ENCODE measurements around the gene TLK1.
"Not testable (repeated sequence)": the region's sequence is repeated elsewhere in the genome, so short reads cannot be mapped to it uniquely, and the experiment has no call there.

The TLK1 gene

DNA sequence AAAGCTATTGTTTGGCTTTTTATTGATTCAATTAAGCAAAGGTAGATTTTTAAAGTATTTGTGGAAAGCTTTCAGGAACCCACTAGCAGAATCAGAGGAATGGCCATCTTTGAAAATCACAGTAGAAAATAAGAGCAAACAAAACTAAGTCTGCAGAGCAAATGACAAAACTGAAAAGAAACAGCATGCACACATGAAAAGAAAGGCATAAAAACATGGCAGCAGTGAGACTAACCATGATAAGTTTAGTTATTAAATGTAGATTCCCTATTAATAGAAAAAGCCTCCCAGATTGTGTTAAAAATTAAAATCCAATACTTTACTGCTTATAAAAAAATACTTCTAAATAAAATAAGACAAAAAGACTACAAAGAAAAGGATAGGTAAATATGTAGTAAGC lies 9.1 kb upstream of the TLK1 start:
- no peak for FAIRE-seq

DNA sequence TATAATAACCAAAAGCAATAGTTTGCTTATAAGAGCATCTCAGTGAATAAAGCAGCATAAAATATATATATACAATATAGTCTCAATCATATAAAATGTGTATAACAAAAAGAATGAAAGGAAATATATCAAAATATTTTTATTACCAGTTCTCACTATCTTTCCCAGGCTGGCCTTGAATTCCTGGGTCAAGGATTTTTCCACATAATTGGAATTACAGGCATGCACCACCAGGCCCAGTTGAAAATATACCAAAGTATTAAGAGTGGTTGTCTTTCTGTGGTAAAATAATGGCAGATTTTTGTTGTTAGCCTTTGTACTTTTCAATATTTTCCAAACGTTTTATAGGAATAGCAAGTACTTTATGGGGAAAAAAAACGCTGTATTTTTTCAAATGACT lies 8.6 kb upstream of the TLK1 start:
- no peak for DNase-seq (ENCODE audit: low spot score)
- no peak for FAIRE-seq

More for the DNA sequence above, 9.1 kb upstream of the TLK1 start:
- DNase-seq (ENCODE audit: low spot score): no peak

- DNase-seq (ENCODE audit: low spot score) (no peak), FAIRE-seq (no peak)
Observed at GRCh38 chr2:171167352-171167997, 6.8 kb upstream of the TLK1 start.

DNA sequence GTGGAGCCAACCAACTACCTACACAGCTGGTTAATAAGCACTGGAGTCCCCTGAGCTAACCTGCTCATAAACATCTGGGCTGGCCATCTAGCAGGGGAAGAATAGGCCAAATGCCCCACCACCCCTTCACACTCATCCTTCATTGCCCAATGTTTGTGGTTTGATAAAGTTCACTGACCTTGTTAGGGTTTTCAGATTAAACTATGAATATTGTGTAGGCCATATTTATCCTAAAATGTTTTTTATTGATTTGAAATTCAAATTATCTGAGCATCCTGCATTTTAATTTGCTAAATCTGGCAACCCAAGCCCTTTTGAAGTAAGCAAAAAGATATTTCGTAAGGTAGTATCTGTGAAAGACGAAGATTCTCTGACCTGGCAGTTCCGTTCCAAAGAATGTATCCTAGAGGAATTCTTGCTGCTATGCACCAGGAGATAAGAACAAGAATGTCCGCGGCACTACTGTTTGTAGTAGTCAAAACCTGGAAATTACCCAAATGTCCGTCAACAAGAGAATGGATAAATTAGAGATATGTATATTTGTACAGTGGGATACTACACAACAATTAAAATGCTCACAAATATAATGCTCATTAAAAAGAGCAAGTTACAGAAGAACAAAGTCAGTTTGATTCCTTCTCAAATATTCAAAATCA lies 5.8 kb upstream of the TLK1 start:
- no peak for DNase-seq (ENCODE audit: low spot score)

DNA sequence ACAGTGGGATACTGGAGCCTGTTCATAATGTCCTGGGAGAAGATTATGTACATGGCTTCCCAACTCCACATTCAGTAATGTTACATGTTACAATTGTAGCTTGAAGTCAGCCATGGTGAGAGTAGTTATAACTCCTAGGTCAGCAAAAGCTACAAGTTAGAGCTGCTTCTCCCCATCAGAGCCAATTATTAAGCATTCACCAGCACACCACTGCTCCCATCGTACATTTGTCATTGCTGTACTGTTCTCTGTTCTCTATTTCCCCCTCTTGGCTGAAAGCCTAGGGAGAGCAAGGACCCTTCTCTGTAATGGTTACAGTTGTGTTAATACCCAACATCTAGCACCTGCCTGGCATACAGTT lies 5.3 kb upstream of the TLK1 start:
- no peak for FAIRE-seq
- no peak for DNase-seq (ENCODE audit: low spot score)

More for the DNA sequence above, 5.8 kb upstream of the TLK1 start:
- FAIRE-seq: no peak

DNA sequence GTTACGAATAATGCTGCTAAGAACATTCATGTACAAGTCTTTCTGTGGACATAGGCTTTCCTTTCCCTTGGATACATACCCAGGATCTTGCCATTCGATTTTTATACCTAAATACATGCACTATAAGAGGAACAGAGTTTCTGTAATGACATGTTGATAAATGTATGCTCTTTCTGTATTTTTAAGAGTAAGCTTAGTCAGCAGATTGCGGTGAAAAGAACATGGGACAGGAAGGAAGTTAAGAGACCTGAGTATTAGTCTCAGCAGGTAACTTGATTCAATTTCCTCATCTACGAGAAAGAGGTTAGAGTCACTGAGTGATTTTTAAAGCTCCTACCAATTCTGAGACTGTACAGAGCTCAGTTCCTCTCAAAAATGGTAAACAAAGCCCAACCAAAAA lies 2.6 kb upstream of the TLK1 start:
- FAIRE-seq (no peak), DNase-seq (ENCODE audit: low spot score) (no peak)

DNA sequence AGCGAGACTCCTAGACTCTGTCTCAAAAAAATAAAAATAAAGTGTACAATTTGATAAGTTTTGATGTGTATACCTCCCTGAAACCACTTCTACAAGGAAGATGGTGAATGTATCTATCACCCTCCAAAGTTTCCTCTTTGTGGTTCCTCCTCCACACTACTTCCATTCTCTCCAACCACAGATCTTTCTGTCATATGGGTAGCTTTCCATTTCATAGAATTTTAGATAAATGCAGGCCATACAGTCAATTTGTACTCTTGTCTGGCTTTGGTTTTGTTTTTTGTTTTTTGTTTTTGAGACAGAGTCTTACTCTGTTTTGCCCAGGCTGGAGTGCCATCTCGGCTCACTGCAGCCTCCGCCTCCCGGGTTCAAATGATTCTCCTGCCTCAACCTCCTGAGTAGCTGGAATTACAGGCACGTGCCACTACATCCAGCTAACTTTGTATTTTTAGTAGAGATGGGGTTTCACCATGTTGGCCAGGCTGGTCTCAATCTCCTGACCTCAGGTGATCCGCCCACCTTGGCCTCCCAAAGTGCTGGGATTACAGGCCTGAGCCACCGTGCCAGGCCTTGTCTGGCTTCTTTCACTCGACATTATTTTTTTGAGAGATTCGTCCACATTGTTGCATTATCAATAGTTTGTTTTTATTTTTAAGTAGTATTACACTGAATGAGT lies 2.0 kb upstream of the TLK1 start:
- DNase-seq (ENCODE audit: low spot score); FAIRE-seq: not testable (repeated sequence)

- no peak for FAIRE-seq
- peak; percentile 90 for DNase-seq (ENCODE audit: low spot score)
Observed at GRCh38 chr2:171160956-171161740, 455 bp upstream of the TLK1 start.

DNA sequence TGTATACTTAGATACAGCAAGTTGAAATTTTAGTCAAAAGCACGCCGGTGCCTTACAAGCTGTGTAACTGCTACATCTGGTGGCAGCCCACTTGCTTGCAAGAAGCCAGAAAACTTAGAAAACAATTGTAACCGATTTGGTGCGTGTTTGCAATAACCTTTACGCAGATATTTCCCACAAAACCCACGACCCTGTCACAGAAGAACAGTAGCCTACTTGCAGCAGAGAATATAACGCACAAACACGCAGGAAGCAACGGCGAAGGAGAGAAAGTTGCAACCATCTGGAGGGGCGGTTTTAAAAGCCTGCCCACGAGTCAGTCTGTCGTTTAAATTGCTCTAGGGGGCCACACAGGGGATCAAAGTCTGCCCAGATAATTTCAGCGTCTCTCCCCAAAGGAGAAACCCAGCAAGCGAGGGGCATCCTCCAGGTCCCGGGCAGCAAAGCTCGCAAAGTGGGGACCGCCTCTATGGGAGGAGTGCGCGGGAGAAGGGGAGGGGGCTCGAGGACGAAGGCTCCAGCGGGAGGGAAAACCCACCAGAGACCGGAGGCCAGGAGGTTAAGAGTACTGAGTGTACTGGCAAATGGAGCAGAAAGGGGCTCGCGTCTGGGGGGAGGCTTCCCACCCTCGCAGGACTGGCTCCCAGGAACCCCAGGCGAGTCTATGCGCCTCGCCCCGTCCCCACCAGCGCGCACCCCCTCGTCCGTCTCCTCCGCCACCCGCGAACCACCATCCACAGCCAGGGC lies 1.1 kb downstream of the TLK1 start:
- DNase-seq (ENCODE audit: low spot score) (peak; percentile 52), FAIRE-seq (no peak)

DNA sequence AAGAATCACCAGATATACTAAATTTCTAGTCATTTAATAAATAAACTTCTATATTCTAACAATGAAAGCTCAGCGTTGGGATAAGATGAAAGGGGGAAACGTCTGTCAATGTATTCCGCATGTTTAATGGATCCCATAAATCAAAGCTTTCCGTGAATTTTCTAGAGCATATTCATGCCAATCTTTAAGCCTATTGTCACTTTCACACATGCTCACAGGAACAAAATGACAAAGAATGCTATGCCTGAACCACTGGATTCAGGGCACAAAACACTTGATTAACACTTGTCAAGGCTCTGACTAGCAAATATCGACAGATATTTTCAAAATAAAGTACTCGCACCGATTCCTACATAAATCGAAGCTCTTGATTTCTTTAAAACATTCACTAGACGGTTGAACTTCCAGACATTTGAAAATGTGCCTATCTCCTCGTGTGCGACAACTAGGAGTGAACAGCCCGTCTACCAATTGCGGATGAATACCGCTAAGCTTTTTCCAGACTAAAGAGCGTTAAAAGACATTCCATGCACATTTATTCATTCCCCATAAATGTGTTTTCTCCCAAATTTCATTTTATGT lies 1.8 kb downstream of the TLK1 start:
- FAIRE-seq: no peak

DNA sequence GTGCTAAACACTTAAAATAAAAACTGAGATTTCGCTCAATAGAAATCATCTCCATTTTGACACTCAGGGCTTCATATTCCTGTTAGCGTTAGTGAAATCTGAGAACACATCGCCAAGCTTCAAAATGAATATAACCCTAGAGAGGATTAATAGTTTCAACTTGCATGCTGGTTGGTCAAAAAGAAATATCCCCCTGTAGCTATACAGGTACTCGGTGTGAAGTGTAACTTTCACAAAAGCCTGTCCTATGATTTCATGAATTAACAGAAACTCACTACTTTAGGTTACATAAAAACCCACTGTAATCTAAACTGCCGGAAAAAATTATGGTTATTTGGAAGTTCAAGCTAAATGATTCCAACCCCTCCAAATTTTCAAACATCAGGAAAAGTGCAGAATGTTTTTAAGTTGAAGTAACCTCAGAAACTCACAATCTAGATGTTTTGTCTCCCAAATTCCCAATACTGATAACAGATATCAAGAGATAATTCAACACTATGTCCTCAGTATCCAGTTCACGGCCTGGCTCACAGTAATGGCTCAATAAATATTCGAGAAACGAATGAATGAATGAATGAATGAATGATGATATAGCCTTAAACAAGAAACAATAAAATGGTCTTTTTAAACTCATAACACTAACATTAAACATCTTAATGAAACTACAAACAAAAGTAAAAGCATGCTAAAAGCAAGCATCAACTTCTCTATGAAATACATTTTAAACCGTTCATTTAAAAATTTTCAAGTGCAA lies 2.5 kb downstream of the TLK1 start:
- FAIRE-seq: no peak
- no peak for DNase-seq (ENCODE audit: low spot score)

More for the DNA sequence above, 1.8 kb downstream of the TLK1 start:
- DNase-seq (ENCODE audit: low spot score): no peak

- DNase-seq (ENCODE audit: low spot score) (no peak), FAIRE-seq (no peak)
Observed at GRCh38 chr2:171157109-171157500, 3.6 kb downstream of the TLK1 start.

DNA sequence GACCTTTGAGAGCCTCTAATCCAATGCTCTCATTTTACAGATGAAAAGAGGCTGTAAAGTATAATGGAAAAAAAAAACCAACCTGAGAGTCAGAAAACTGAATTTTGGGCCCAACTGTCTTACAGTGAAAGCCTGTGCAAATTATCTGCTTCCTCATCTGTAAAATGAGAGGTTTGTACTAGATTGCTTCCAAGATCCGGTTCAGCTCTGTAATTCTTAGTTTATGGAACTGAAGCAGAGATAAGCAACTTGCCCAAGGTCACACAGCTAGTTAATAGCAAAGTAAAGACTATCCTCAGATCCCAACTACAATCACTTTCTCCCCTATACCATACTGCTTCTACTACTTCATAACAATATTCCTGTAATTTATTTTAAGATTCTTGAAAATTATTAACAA lies 6.3 kb downstream of the TLK1 start:
- no peak for DNase-seq (ENCODE audit: low spot score)
- FAIRE-seq: no peak

- FAIRE-seq: no peak
Observed at GRCh38 chr2:171150694-171151285, 9.9 kb downstream of the TLK1 start.

DNA sequence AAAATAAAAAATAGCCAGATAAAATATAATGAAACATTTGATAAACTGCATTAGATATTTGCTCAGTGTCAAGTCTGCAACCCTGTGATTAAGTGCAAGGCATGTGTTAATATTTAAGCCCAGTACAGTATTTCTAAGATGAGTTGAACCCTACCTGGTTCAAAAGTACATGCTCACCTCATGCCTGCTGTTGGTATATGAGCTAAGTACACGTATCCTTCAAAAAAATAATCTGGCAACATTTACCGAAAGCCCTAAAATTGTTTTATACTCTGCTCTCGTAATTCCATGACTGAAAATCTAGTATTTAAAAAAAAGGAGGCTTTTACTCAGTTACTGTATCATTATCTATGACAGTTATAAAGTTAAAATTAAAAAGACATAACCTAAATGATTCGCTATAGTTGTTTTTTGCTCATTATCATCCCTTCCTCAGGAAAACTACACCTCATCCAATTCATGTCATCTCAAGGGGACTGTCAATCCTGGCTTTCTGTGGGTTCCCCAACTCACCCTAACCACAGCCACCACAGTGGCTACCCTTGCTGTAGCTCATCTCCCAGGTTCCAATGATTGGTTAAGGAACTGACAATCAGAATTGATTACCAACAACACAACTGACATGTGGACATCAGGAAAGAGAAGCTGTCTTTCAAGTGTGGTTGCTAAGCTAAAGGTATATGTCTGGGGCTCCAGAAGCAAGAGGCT lies 10.6 kb downstream of the TLK1 start:
- no peak for DNase-seq (ENCODE audit: low spot score)
- no peak for FAIRE-seq

More at GRCh38 chr2:171150694-171151285, 9.9 kb downstream of the TLK1 start:
- no peak for DNase-seq (ENCODE audit: low spot score)

DNA sequence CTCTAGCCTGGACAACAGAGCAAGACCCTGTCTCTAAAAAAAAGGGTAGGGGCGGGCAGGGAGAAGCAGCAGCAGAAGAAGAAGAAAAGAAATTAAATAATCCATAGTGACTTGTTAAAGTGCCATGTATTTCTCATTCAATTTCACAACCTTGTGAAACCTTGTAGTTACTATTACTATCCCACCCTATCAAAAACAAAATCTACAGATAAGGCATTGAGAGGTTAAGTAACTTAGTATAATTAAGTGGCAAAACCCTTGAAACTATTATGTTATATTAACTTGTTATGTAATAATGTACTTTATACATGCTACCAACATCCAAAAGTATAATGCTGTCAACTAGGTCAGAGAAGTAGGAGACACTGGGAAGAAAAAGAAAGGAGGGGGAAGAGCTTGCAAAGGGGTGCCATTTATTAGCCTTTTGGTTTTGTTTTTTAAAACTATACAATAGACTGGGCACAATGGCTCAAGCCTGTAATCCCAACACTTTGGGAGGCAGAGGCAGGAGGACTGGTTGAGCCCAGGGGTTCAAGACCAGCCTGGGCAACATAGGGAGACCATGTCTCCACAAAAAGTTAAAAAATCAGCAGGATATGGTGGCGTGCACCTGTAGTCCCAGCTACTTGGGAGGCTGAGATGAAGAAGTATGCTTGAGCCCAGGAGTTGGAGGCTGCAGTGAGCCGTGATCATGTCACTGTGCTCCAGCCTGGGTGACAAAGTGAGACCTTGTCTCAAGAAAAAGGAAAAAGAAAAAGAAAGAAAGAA lies 11.3 kb downstream of the TLK1 start:
- DNase-seq (ENCODE audit: low spot score) (no peak), FAIRE-seq (no peak)

DNA sequence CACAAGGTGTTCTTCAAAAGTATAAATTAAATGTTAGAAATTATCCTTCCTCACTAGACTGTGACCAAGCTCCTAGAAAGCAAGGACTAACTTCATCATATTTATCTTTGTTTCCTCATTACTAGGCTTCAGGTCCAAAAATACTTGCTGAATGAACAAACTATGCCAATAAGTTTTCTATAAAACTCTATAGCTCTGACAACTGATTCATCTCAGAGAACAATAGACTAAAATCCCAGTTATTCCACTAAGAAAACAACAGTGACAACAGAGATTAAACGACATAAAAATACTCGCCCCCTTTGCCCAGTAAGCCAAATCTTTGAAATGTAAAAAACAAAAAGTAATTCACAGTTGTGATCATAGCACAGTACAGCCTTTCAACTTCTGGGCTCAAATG lies 13.6 kb downstream of the TLK1 start:
- FAIRE-seq (no peak), DNase-seq (ENCODE audit: low spot score) (no peak)

- FAIRE-seq: no peak
Observed at GRCh38 chr2:171146633-171147032, 14.1 kb downstream of the TLK1 start.

More at GRCh38 chr2:171146633-171147032, 14.1 kb downstream of the TLK1 start:
- DNase-seq (ENCODE audit: low spot score): no peak
